GM21515 (cell line): ENCODE measurements around the gene BDP1.
"Not testable (repeated sequence)": the region's sequence is repeated elsewhere in the genome, so short reads cannot be mapped to it uniquely, and the experiment has no call there.

Source experiments
- ATAC-seq: cut with Tn5 transposase; IDR thresholded peaks from one replicate; pipeline ENCODE4 v1.9.1; 2021; ENCODE audit not compliant: unreplicated experiment

Gene BDP1, protein sequence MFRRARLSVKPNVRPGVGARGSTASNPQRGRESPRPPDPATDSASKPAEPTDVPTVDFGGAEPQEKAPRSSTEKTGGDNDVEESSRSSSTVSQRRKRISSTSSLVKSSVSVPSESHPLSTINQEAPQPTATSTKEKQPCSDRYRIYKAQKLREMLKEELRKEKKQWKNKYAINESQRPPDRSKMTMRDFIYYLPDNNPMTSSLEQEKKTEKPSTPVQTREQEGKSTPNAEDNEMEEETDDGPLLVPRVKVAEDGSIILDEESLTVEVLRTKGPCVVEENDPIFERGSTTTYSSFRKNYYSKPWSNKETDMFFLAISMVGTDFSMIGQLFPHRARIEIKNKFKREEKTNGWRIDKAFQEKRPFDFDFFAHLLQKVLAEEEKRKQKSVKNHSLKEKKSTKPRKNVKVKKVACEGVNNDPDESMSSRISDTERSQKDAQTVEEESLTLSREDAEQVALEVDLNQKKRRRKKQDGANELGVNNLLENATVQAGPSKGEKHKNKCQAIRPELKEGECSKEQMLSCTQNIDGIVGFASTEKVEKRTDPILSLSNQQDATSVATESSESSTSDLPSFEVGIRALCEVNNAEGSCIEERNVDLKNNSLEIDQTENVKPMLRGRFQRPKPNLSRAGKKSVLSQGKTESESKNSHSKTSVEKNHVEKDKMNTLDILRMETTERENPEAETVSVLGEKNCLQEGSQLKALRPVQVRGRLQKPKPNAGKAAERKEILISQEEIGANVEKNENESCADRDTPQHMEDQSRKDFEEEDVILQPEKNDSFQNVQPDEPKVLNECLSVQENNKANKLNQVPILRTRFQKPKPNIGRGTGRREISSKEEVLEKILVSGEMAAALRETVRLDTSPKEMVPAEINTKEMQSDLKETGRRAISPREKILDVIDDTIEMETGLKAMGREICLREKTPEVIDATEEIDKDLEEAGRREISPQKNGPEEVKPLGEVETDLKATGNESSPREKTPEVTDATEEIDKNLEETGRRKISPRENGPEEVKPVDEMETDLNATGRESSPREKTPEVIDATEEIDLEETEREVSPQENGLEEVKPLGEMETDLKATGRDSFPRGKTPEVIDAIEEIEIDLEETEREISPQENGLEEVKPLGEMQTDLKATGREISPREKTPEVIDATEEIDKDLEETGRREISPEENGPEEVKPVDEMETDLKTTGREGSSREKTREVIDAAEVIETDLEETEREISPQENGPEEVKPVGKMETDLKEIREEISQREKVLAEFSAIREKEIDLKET (N-terminal part only)

DNA sequence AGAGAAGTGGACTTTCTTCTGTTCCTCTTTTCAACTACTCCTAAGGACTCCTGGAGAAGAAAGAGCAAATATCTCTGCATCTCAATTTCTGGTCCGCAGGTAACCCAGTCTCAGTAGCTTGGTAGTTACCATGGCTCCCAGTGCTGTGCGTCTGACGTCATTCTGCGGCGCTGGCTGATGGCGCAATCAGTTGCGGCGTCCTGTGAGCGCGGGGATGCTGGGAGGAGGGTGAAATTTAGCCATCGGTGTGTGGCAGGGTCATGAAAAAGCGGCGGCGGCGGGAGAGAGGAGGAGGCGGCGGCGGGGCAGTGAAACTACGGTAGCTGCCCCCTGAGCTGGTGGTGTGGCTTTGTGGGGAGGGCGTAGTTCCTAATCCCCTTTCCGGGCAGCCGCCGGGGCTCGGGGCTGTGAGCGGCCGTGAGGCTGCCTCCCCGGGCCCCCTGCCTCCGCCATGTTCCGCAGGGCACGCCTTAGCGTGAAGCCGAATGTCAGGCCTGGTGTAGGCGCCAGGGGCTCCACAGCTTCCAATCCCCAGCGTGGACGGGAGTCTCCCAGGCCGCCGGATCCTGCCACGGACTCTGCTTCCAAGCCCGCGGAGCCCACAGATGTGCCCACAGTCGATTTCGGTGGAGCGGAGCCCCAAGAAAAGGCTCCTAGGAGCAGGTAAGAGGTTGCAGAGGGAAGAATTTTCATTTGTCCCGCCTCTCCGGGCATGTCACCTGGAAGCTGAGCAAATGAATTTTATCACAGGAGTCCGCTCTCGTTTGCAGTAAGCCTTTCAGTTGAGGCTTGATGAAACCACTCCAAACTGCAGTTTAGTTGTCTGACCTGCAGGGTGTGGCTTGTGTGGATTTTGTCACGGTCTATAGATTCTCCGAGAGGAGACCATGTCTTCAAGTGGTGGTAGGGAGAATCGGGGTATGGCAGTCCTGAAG lies at the start of gene BDP1:
Gene BDP1 (plus strand): TSS at position 225 of the 935 bp plus-strand sequence. CDS start 227 bp downstream, at position 452.
- peak; percentile 90 for ATAC-seq

DNA sequence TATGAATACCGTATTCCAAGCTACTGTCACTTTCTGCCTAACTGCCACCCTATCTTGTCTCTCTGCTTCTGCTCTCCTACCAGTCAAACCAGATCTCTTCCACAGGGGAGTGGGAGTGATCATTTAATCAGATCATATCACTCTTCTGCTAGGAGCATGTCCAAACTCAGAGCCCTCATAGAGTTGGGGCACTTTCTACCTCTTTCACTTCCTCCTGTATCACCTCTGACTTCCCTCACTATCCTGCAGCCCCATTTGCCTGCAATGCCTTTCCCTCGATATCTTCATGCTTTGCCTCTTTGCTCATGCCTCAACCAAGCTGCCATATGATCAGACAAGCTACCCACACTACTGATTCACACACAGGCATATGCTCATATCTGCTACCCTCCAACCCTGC lies 45.4 kb upstream of the BDP1 start:
- not testable (repeated sequence) for ATAC-seq

DNA sequence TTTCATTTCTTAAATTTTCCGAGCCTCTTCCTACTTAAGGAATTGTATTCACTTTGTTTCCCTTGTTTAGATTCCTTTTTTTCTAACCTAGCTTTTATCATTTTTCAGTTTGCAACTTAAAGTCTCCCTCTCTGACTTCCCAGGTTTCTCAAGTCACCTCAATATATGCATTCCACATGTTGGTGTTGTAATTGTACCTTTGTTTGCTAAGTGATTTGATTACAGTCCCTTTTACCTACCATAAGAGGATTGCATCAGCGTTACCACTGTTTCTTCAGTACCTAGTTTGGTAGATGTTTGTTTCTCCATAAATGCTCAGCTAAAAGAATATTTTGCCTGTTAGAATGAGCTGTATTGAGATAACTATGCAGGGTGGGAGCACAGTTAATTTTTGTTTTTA lies 39.8 kb upstream of the BDP1 start:
- not testable (repeated sequence) for ATAC-seq

DNA sequence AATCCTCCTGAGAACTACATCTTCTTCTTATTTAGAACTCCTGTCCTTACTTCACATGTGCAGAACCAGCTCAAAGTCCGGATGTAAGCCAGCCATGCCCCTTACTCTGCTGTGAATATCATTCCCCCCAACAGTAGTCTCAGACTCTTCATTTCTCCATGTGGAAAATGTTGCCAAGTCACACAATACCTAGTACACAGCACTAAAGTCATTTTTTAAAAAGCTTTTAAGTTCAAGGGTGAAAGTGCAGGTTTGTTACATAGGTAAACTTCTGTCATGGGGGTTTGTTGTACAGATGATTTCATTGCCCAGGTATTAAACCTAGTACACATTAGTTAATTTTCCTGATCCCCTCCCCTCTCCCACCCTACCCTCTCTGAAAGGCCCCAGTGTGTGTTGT lies 37.4 kb upstream of the BDP1 start:
- ATAC-seq = not testable (repeated sequence)

DNA sequence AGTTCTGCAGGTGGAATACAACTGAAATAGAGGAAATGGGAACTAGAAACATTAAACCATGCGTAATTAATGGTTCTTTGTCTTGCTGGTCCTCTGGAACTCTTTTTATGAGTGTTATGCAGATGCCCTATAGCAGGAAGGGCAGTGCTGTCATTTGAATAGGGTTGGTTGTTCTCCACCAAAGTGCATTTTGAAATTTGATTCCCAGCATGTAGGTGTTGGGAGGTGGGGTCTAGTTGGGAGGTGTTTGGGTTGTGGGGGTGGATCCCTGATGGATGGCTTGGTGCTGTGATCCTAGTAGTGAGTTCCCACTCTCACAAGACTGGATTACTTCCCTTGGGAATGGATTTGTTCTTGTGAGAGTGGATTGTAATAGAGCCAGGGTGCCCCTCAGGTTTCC lies 34.2 kb upstream of the BDP1 start:
- ATAC-seq = not testable (repeated sequence)

DNA sequence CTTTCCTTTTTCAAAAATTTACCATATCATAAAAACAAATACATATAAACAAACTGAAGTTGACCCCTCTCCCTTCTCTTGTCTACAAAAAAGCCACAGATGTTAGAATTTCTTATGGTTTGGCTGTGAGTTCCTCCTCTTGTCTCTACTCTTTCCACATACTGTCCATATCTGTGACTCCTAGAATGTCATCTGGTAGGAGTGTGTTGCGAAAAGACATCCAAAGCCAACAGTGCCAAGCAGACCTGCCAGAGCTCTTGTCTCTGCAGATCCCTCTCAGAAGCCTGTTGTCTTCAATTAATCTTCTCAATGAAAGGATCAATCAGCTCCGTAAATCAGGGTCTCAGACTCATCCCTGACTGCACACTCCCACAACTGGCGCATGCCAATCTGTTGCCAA lies 31.6 kb upstream of the BDP1 start:
- ATAC-seq = not testable (repeated sequence)

DNA sequence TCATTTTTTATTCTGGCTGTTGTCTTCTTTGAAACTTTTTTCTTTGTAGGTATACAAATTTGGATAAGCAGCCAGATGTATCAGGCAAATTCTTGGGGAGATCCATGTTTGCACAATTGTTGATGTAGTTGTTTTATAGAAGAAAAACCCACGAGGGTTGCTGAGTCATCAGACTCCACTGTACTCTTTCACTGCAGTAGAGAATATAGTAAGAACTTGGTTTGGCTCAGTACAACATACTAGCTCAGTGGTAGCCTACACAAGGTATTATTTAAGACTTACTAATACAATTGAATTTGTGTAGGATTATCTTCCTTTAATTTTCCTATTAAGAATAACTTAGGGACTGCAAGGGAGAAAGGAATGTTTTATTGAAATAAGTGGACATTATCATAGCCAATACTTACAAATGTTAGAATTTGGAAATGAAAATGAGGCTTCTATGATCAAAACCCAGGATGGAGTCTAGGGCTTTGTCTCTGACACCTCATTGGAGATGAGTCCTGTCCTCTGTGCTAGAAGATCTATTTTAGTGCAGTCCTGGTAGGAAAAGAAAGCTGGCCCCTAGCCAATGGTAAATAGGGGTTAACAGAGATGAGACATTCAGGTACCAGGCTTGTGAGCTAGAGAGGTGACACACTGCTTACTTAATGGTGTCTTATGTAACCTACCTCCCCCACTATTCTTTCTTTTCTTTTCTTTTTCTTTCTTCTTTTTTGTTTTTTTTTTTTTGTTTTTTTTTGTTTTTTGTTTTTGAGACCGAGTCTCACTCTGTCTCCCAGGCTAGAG lies 28.6 kb upstream of the BDP1 start:
- not testable (repeated sequence) for ATAC-seq

DNA sequence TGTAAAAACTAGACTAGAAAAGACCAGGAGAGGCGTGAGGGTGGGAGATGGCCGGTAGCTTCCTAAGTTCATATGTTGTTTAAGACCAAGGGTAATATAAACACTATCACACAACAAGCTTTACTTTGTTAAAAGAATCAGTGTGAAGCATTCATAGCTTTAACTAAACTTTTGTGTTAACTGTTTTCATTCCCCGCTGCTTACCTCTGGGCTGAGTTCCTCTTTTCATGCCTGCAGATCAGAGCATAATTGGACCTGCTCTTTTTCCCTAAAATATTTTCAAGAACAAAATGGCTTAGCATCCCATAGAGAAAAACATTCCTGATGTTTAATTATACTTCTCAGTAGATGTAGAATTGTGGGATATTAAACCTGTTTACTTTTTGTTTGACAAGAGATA lies 23.0 kb upstream of the BDP1 start:
- ATAC-seq = not testable (repeated sequence)

DNA sequence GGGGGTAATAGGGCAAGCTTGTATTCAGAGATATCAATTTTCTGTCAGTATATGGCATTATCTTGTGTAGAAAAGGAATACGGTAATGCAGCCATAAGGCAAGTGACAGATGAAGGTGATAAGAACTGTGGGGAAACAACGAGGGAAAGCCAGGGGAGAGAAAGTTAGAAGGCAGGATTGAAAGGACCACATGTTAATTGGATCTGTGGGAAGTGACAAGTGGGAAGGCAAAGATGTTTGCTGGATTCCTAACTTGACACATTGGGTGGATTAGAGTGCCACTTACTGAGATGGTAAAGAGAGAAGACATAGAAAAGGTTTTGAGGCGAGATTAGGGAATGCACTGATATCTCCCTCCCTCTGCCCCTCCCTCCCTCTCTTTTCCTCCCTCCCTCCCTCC lies 20.6 kb upstream of the BDP1 start:
- not testable (repeated sequence) for ATAC-seq

DNA sequence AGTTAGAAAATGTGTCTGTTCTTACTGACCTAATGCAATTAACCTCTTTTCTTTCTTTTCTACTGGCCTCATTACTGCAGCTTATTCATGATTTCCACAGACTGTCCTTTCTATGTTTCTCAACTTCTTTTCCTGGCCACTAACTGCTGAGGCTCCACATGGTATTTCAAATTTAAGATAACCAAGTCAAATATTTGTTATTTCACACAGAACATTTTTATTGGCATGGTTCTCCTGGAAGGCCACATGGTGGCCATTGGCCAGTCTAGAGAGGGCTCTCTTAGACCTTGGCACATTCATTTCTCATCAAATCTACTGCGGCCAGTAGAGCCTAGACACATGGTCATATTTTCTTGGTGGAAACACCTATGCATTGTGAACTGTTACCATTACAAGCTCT lies 13.9 kb upstream of the BDP1 start:
- not testable (repeated sequence) for ATAC-seq

DNA sequence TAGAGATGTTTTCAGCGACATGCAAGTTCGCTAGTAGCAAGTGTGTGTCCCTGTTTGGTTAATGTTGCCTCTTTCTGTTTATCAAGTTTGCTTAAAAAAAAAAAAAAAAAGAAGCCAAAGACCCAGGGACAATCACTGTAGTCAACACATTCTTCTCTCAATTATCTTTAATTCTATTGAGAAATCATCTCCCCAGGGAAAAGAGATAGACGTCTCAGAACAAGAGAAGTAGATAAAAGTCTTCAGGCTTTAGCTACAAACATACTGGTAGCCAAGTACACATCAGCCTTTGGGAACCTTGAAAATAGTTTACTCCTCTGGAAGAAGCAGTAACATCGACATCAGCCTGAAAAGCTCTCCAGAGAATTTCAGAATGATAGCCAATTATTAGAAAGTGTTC lies 11.6 kb upstream of the BDP1 start:
- not testable (repeated sequence) for ATAC-seq

DNA sequence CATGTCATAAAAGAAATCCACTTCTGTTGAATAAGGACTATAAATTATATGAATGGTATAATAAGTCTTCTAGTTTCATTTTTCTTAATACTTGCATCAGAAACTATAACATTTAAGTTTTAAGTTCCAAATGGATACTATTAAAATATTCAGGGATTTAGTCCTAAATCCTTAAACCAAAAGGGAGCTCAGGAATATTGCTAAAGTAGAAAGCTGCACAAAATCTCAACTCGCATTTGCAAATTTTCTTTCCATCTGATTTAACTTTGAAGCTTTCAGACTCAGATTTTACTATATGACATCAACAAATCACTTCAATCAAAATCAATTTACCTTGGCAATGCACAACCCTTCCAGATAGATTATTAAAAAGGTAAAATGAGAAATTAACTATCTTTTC lies 10.4 kb upstream of the BDP1 start:
- not testable (repeated sequence) for ATAC-seq

DNA sequence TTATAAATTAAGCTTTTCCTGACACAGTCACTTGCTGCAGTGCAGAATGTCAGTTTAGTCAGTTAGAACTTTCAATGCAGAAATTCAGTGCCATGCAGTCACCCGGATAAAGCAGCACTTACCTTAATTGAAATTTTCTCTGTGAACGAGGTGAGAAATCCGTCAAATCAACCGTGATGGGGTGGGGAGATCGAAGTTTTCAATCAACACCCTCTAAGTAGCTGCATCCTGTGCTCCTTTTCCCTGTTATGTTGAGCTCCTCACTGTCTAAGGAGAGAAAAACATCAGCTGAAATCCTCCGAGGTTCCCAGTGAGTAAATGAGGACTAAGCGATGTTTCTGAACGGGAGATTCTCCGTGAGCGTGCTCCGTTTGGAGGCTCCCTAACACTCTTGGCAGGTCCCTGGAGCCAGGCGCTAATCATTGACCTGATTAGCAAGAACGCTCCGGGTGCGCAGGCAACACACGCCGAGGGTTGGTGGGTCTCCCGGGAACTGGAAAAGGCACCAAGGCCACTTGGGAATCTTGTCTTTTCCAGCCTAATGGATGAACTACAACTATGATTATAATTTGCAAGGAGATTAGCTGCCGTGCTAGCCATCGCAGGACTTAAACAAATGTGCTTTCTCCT lies 9.8 kb upstream of the BDP1 start:
- not testable (repeated sequence) for ATAC-seq

DNA sequence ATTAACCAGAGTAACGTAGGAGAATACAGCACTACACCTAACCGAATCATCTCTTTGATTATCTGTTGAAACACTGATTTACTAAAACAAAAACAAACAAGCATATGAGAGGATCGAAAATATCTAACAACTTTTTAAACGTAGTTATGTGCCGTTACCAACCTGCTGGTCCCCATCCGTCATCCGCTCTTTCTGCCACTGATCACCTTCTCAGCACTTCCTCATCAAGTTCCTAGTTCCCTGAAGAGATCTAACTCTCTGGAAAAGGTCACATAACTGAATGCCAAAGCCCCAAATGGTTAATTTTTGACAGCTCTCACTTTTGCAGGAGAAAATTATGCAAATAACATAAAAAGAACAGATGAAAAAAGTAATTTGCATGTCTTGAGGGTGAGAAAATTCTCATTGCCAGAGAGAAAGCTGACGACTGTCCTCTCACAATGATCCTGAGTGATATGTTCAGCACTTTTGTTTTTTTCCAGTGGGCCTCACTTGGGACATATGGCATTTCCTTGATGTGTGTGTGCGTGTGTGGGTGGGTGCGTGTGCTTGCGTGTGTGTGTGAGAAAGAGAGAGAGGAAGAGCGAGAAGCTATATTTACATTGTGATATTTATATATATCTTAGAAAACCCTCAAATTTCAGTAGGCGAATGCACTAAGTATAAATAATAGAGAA lies 8.8 kb upstream of the BDP1 start:
- ATAC-seq = not testable (repeated sequence)

DNA sequence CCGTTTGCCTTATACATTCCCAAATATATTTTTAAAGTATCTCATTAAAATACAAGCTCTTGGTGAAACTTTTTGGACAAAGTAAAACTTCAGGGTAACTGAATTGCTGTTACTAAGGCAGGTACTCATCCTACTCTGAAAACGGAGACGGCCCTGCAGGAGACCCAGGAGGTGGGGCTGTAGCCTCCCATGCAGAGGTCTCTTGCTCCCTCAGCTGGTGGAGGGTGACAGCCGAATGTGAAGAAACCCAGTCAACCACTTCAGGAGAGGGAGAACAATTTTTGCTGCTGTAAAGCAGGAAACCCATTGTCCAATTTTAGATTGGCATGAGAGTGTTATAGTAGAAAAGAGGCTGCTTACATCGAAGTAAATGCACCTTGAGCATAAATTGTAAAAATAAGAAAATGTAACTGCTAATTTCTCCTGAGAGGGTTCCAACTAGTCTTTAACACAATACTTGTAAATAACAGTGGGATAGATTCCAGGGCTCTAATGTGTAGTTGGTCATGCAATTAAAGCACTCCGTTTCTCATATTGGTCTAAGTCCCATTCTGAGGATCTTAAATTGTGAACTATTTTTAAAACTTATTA lies 8.1 kb upstream of the BDP1 start:
- ATAC-seq = peak; percentile 92

DNA sequence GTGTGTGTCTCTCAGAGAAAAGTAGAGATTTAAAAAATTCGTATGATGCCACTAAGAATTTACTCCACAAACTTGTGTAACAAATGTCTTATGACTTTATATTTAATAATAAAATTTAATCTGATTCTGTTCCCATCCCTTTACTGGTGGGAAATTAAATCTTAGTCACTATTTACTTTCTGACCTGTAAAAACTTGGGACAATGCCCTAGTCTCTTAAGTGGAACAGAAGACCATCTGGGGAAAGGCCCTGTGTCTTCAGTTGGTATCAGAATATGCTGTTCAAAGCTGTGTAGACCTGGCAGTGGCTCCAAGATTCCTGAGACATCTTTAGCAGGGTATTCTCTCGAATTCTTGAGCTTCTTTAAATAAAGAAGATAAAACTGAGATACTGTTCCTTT lies 2.6 kb upstream of the BDP1 start:
- ATAC-seq = no peak

DNA sequence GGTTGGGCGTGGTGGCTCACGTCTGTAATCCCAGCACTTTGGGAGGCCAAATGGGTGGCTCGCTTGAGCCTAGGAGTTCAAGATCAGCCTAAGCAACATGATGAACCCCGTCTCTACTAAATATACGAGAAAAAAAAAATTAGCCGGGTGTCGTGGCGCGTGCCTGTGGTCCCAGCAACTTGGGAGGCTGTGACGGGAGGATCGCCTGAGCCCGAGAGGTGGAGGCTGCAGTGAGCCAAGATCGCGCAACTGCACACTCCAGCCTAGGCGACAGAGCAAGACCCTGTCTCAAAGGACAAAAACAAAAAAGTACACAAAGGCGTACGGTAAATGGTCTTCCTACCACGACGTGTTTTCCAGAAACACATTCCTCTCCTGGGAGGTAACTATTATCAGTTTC lies 538 bp upstream of the BDP1 start:
- ATAC-seq = no peak

DNA sequence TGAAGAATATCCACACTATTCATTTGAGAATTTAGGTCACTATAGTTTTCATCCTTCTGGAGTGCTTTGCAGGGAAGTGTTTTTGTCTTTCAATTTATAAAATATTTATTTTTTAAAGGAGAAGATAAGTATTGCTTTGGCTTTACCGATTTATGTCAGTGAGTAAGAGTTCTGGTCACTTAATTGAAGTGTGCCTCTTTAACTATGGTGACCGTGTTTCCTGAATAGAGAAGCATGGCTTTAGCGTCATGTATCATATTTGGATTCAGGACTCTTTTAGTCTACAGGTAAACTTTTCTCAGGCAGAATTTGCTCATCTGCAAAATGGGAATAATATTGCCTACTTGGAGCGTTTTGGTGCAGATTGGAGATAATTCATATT lies 902 bp downstream of the BDP1 start:
- peak; percentile 11 for ATAC-seq
